ENCODE results near the gene ASTE1.

ASTE1 gene

GRCh38 chr3:130991126-130991525, 35.5 kb downstream of the ASTE1 start:
- H3K4me3 ChIP-seq (ENCODE audit: low read depth, low read length): no peak overlapping the region
- TF ChIP-seq, protein P1, sequence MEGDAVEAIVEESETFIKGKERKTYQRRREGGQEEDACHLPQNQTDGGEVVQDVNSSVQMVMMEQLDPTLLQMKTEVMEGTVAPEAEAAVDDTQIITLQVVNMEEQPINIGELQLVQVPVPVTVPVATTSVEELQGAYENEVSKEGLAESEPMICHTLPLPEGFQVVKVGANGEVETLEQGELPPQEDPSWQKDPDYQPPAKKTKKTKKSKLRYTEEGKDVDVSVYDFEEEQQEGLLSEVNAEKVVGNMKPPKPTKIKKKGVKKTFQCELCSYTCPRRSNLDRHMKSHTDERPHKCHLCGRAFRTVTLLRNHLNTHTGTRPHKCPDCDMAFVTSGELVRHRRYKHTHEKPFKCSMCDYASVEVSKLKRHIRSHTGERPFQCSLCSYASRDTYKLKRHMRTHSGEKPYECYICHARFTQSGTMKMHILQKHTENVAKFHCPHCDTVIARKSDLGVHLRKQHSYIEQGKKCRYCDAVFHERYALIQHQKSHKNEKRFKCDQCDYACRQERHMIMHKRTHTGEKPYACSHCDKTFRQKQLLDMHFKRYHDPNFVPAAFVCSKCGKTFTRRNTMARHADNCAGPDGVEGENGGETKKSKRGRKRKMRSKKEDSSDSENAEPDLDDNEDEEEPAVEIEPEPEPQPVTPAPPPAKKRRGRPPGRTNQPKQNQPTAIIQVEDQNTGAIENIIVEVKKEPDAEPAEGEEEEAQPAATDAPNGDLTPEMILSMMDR (IDR thresholded peaks at IDR 0.05; ENCODE audit: low read depth, low read length): no peak

DNA sequence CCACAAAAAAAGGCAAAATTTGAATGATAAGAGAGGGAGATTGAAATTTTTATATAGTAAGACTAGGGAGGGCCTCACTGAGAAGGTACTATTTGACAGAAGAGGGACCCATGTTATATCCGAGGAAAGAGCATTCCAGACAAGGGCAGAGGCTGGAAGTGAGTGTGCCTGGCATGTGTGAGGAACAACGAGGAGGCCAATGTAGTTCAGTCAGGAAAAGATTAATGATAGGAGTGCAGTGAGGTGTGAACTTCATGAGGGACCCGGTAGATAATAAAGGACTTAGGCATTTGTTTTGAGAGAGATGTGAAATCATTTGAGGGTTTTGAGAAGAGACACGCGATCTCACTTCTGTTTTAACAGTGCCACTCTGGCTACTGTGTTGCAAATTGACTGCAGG, 36.3 kb downstream of the ASTE1 start:
- H3K4me3 ChIP-seq (ENCODE audit: low read depth, low read length): no peak overlapping the region
- TF ChIP-seq, protein P1 (IDR thresholded peaks at IDR 0.05; ENCODE audit: low read depth, low read length): no peak

GRCh38 chr3:130981469-130981868, 45.2 kb downstream of the ASTE1 start:
- TF ChIP-seq, protein P1 (IDR thresholded peaks at IDR 0.05; ENCODE audit: low read depth, low read length): no peak
- H3K4me3 ChIP-seq (ENCODE audit: low read depth, low read length): no peak overlapping the region

DNA sequence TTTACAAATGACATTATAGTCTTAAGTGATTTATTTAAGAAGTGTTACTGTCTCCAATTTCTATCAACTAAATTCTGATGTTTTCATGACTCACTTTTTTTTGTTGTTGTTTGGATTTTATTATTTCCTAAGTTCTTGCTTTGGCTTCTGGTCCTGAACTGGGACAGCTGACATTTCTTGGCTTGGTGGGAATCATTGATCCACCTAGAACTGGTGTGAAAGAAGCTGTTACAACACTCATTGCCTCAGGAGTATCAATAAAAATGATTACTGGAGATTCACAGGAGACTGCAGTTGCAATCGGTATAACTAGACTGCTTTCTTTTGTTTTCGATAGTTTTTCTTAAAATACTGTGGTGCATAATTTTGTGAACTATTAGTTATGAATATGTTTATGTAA, 47.5 kb downstream of the ASTE1 start:
- H3K4me3 ChIP-seq (ENCODE audit: low read depth, low read length): no peak overlapping the region
- TF ChIP-seq, protein P1 (IDR thresholded peaks at IDR 0.05; ENCODE audit: low read depth, low read length): no peak

DNA sequence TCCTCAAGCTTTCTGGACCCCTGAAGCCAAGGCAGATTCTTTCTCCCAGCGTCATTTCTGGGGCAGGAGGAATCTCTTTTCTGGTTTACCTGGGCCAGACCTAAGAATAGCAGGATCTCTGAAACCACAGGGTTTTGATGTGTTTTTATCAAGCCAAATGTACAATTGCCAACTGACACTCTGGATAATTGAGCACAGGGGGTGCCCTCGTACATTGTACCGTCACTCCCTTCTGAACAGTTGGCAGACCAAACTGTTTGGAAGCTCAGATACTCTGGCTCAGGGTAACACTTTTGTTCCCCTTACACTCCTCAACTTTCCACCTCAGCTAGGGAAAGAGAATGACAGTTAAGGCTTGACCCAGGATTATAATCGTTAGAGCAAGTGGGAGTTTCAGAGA, 49.9 kb downstream of the ASTE1 start:
- H3K4me3 ChIP-seq (ENCODE audit: low read depth, low read length): no peak overlapping the region
- TF ChIP-seq, protein P1 (IDR thresholded peaks at IDR 0.05; ENCODE audit: low read depth, low read length): no peak

DNA sequence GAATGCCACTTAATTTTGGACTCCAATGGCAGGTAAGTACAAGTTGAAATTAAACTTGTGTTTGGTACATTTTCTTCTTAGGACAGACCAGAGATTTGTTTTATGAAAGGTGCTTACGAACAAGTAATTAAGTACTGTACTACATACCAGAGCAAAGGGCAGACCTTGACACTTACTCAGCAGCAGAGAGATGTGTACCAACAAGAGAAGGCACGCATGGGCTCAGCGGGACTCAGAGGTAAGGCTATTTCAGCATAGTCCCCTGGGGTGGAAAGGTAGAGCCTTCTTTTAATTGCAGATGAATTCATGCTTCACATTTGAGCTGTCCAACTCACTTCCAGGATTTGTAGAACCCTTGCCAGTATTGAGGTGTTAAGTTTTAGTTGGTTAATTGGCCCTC, 51.4 kb downstream of the ASTE1 start:
- TF ChIP-seq, protein P1 (IDR thresholded peaks at IDR 0.05; ENCODE audit: low read depth, low read length): no peak
- H3K4me3 ChIP-seq (ENCODE audit: low read depth, low read length): no peak overlapping the region

- no peak overlapping the region for H3K4me3 ChIP-seq (ENCODE audit: low read depth, low read length)
- TF ChIP-seq, protein P1 (IDR thresholded peaks at IDR 0.05; ENCODE audit: low read depth, low read length): no peak
Measured at GRCh38 chr3:130974201-130974600, 52.4 kb downstream of the ASTE1 start.
